Activated CD8-positive, alpha-beta memory T cell treated with anti-CD3 and anti-CD28 coated beads, Interleukin-2, amount 50 U/mL, for 1 hour (primary cell): ENCODE data around the gene NBEA.
"Not testable (repeated sequence)": the region's sequence is repeated elsewhere in the genome, so short reads cannot be mapped to it uniquely, and the experiment has no call there.

Experiments used
- DNase-seq: peaks from one replicate; pipeline ENCODE4 v3.0.0-alpha.2; 2020; ENCODE audit errors: extremely low read depth

The NBEA gene

GRCh38 chr13:35387682-35388250 is 445.7 kb downstream of the NBEA start:
- DNase-seq = no peak

GRCh38 chr13:35388441-35389355 is 446.6 kb downstream of the NBEA start:
- DNase-seq = no peak

- no peak for DNase-seq
Observed at GRCh38 chr13:35389535-35389934, 447.5 kb downstream of the NBEA start.

GRCh38 chr13:35392768-35393167 is 450.7 kb downstream of the NBEA start:
- no peak for DNase-seq

GRCh38 chr13:35393886-35394285 is 451.8 kb downstream of the NBEA start:
- no peak for DNase-seq

GRCh38 chr13:35408285-35408684 is 466.2 kb downstream of the NBEA start:
- not testable (repeated sequence) for DNase-seq

- DNase-seq = no peak
Observed at GRCh38 chr13:35411059-35411744, 469.1 kb downstream of the NBEA start.

GRCh38 chr13:35448465-35448864 is 506.4 kb downstream of the NBEA start:
- DNase-seq = no peak

GRCh38 chr13:35449821-35450220 is 507.8 kb downstream of the NBEA start:
- no peak for DNase-seq

GRCh38 chr13:35455022-35455421 is 513.0 kb downstream of the NBEA start:
- no peak for DNase-seq

- no peak for DNase-seq
Observed at GRCh38 chr13:35457258-35457657, 515.2 kb downstream of the NBEA start.

- DNase-seq = no peak
Observed at GRCh38 chr13:35460061-35460460, 518.0 kb downstream of the NBEA start.

GRCh38 chr13:35465371-35465770 is 523.3 kb downstream of the NBEA start:
- DNase-seq = no peak

GRCh38 chr13:35468195-35468594 is 526.1 kb downstream of the NBEA start:
- DNase-seq = no peak

GRCh38 chr13:35469806-35470525 is 527.9 kb downstream of the NBEA start:
- DNase-seq = no peak

GRCh38 chr13:35470671-35471661 is 528.9 kb downstream of the NBEA start:
- DNase-seq = no peak

- no peak for DNase-seq
Observed at GRCh38 chr13:35471706-35472322, 529.7 kb downstream of the NBEA start.

GRCh38 chr13:35472323-35472881 is 530.3 kb downstream of the NBEA start:
- no peak for DNase-seq

- no peak for DNase-seq
Observed at GRCh38 chr13:35473206-35473775, 531.2 kb downstream of the NBEA start.

GRCh38 chr13:35473802-35474201 is 531.7 kb downstream of the NBEA start:
- no peak for DNase-seq
